ENCODE measurements around the gene LSM3. TPM values are rescaled to one million over a fixed set of nuclear protein-coding genes. Genes with fewer than 3 reads are reported as not detected.

Gene LSM3
- total RNA-seq, 1 donor from 2014 or later, result 8.8 TPM

- peak; percentile 87 for DNase-seq (ENCODE audit: low read depth, low spot score)
These were observed 35.1 kb upstream of the LSM3 start for GRCh38 chr3:14143271-14144225.

DNA sequence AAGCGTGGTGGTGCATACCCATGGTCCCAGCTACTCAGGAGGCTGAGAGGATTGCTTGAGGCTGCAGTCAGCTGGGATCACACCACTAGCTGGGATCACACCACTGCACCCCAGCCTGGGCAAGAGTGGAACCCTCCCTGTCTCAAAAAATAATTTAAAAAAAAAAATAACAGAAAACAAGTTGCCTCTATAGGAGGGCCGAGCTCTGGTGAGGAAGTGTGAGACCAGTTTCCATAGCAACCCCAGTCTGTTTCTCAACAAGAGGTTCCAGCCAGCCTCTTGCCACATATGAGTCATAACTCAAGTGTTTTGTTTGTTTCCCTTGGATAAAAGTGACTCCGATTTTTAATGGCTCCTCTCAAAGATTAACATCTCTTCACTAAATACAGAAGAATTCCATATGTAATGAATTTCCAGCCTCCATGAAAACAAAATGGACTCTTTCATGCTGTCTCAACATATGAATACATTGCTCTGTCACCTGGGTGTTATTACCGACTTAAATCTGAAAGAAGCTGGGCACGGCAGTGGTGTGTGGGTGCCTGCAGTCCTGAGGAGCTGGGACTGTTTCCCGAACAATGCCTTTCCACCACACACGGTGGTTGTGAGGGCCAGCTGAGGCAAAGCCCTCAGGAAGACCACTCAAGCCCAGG is 34.1 kb upstream of the LSM3 start:
- peak; percentile 99 for DNase-seq (ENCODE audit: low read depth, low spot score)

DNA sequence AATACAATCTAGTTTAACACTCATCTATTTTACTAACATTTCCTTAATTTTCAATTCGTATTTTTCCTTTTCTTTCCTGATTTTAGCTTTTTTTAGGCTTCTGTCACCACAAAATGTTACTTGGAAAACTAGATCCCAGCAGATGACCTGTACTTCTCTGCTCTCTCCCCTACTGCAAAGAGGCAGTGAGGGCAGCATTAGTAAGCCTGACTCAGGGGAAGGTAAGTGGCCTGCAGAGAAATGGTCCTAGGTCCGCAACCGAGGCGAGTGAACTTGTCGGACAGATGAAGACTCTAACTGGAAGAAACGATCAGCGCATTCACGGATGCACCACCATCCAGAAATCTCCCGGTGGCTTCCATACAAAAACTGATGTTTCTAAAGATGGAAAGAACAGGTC is 33.4 kb upstream of the LSM3 start:
- DNase-seq (ENCODE audit: low read depth, low spot score), result no peak

GRCh38 chr3:14145670-14146380 is 32.8 kb upstream of the LSM3 start:
- DNase-seq (ENCODE audit: low read depth, low spot score), result no peak

DNA sequence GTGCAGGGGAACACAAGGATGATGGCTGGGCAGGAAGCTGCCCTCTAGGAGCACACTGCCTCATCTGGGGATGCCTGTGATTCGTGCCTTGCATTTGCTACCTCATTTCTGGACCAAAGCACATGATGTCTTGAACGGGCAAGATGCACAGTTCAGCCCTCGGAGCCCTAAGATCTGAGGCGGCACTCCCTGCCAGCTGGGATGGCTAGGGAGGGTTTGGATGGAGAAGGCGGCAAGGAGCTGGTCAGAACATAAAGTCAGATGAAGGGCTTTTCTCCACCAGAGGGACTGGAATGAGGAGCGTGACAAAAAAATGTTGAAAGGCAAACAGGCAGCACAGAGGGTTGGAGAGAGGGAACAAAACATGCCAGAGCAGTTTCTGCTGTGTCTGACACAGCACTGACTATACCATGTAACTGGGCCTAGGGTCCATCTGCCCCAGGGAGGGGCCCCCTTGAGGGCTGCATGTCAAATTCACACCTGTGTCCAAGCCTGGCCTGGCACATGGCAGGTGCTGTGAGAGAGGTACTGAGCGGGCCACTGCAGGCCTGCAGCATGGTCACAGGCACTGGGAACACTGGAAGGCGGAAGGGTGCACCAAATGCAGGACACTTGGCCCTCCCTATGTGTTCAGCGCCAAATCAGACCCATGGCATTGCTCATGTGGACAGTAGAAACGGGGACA is 32.1 kb upstream of the LSM3 start:
- no peak for DNase-seq (ENCODE audit: low read depth, low spot score)

GRCh38 chr3:14147066-14147435 is 31.6 kb upstream of the LSM3 start:
- no peak for DNase-seq (ENCODE audit: low read depth, low spot score)

DNA sequence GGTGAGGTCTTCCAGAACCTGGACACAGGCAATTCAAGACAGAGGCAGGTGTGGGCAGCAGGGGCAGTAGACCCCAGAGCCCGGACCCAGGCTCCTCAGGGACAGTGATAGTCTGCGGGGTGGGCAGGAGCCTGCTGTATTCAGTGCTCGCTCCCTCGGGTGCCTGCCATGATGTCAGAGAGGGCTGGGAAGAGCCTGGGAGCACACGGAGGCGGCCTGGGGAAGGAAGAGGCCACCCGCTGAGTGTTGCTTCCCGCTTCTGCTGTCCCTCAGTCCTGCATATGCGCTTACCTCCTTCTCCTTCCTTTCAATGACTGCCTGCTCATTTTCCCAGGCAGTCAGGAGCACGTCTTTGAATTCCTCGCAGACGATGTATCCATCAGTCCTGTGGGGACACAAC is 31.0 kb upstream of the LSM3 start:
- DNase-seq (ENCODE audit: low read depth, low spot score), result no peak

DNA sequence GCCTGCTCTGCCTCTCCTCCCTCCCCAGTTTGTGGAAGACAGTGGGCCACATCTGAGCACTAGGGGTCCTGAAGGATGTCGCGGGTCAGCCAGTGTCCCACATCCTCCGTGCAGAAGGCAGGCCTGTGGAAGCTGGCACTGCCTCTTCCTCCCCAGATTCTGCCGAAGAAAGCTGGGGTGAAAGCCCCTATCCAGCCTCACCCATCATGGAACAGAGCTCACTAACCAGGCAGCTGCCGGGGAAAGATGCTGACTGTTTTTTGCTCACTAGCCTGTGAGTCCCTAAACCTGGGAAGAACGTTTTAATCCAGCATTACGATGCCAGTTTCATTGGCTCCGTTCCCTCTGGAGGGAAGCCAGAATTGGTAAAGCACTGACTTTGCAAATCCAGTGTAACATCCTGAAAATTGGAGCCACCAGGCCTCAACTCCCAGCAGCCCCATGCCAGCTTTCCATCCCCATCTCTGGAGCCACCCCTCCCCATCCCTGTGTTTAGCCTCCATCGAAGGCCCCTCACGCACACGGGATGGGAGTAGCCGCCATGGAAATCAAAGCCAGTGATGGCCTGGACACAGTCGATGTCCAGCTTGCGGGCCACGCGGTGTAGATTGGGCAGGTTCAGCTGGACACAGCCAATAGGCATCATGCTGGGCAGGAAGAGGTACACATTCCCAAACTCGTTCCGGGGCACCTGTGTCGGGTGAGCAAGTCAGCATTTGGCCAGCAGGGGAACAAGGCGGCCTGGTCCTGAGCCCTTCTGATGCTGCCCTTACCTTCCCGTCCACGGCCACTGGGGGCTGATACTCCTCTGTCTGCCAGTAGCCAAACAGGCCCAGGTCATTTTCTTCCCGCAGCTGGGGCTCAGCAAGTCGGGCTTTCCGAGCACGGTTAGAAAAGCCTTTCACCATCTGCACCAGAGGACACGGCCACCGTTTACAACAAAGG is 30.3 kb upstream of the LSM3 start:
- DNase-seq (ENCODE audit: low read depth, low spot score), result no peak

GRCh38 chr3:14150078-14150477 is 28.5 kb upstream of the LSM3 start:
- DNase-seq (ENCODE audit: low read depth, low spot score), result no peak

DNA sequence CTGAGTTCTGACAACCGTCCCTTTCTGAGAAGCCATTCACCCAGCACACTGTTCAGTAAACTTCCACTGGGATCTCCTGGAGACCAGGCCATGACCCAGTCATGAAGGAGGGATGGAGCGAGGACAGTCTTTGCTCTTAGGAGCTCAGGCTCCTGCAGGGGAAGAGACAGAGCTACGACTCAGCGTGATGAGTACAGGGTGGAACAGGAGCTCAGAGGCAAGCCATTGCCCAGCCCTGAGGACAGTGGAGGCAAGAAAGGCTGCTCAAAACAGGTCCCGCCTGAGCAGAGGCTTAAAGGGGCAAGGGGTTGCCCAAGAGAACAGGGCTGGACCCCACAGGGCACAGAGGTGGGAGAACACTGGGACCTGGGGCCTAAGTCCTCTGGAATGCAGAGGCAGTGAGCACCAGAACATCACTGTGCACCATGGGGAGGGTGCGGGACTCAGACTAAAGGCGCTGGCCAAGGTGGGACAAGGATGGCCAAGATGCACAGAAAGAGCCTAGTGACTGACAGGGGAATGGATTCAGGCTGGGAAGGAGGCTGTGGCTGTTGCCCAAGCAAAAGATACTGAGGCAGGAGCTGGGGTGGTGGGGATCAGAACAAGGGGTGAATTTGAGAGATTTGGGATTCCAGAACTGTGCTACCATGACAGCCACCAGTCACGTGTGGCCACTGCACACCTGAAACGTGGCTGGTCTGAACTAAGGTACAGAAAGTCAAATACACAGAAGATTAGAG is 28.0 kb upstream of the LSM3 start:
- DNase-seq (ENCODE audit: low read depth, low spot score), result no peak

- no peak for DNase-seq (ENCODE audit: low read depth, low spot score)
These were observed 27.0 kb upstream of the LSM3 start for GRCh38 chr3:14151471-14152083.

- no peak for DNase-seq (ENCODE audit: low read depth, low spot score)
These were observed 26.2 kb upstream of the LSM3 start for GRCh38 chr3:14152233-14152962.

DNA sequence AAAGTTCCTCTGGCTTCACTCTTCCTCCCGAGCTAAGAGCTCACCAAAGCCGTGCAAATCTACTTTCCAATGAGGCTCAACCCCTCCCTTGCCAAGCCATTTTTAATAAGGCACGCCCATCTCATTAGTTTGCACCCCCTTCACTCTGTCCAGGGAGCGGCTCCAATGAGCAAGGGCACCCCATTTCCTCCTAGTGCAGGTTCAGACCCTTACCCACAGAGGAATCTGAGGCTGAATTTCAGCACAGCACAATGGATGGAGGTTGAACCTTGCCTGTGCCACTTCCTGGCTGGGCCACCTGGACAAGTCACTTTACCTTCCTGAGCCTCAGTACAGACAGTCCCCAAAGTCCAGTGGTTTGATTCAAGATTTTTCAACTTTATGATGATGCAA is 25.7 kb upstream of the LSM3 start:
- DNase-seq (ENCODE audit: low read depth, low spot score), result no peak

DNA sequence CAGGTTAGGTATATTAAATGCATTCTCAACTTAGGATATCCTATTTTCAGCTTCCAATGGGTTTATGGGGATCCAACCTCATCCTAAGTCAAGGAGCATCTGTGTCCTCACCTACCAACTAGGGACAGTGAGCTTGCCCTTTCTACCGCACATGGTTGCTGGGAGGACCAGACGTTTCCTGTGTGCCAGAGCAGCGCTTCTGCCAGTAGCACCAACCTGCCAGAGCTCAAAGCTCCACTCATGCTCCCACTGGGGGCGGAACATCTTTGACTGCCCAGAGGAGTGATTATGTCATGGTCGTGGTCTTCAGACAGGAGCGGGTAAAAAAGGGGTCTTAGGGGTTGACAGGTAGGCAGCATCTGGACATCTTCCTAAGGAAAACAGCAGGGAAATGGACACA is 25.0 kb upstream of the LSM3 start:
- DNase-seq (ENCODE audit: low read depth, low spot score), result no peak

GRCh38 chr3:14154276-14154675 is 24.3 kb upstream of the LSM3 start:
- peak; percentile 27 for DNase-seq (ENCODE audit: low read depth, low spot score)

DNA sequence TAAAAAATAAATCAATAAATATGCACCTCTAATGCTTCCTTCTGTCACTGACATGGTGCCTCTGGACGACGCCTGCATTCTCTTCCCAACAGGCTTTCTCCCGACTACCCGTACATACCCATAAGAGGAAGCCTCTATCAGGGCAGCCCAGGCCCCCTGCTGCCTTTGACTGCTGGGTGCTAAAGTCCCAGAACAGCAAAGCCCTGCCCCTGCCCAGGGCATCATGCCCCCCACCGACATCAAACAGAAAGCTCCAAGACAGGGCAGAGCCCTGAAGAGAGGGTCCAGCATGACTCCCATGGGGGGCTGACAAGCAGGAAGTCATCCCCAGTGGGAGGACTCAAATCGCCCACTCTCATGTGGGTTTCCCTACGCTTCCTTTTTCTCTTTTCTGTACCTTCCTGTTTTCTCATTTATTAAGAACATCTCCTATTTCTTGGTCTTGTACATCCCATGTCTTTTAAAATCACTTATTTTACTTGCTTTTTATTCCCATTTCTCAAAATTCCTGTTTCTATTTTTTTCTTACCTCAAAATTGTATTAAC is 23.6 kb upstream of the LSM3 start:
- DNase-seq (ENCODE audit: low read depth, low spot score), result no peak

- DNase-seq (ENCODE audit: low read depth, low spot score), result no peak
These were observed 22.4 kb upstream of the LSM3 start for GRCh38 chr3:14156201-14156600.

DNA sequence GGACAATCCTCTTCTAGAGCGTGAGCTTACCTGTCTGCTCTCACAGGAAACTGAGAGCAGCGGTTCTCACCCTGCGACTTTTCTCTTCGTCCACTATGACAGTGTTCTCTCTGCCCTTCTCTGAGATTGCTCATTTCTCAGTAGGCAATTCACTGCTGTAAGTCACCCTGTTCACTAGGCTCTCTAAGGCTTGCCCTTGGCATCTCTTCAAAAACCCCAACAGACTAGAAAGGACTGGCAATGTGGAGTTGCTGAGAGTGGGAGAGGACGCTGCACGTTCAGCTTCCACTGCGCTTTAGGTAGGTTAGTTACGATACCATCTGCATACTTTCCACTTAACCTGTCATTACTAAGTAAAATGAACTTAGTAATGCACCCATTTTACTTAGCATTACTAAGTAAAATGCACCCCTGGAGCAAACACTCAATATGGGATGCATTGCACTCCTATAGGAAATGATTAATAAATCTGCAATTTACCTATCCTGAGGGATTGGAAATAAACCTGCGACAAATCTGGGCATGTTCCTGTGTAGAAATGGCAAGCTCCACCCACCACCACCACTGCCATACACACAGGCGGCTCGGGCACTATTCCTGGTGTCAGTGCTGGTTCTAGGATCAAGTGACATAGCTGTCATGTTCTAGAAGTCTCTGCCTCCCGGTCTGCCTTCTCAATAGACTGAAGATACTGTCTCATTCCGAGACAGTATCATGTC is 21.6 kb upstream of the LSM3 start:
- DNase-seq (ENCODE audit: low read depth, low spot score), result no peak
